Measurements from ENCODE around the gene POLRMT.
"Not testable (repeated sequence)": the region's sequence is repeated elsewhere in the genome, so short reads cannot be mapped to it uniquely, and the experiment has no call there.

POLRMT gene

DNA sequence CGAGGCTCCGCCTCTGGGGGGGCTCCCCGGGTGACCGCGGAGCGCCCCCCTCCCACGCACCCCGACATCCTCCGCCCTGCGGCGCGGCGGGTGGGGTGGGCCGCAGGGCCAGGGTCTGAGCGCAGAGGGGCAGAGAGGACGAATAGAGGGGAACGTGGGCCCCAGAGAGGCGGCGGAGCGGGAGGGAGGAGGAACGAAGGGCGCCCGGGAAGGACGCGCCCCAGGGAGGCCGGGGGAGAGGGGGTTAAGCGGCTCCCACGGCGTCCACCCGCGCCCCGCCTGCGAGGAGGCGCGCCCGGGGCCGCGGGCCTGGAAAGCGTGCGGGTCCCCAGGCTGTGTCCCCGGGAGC is 42.6 kb downstream of the POLRMT start:
- DNase-seq: no peak

DNA sequence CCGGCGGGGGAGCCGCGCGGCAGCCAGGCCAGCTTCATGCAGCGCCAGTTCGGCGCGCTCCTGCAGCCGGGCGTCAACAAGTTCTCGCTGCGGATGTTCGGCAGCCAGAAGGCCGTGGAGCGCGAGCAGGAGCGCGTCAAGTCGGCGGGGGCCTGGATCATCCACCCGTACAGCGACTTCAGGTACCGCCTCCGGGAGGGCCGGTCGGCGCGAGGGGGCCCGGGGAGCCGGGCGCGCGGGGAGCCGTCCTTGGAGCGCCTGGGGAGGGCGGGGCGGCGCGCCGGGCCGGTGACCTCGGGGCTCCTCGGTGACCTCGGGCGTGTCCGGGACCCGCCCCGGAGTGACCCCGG is 43.0 kb downstream of the POLRMT start:
- no peak for DNase-seq

DNA sequence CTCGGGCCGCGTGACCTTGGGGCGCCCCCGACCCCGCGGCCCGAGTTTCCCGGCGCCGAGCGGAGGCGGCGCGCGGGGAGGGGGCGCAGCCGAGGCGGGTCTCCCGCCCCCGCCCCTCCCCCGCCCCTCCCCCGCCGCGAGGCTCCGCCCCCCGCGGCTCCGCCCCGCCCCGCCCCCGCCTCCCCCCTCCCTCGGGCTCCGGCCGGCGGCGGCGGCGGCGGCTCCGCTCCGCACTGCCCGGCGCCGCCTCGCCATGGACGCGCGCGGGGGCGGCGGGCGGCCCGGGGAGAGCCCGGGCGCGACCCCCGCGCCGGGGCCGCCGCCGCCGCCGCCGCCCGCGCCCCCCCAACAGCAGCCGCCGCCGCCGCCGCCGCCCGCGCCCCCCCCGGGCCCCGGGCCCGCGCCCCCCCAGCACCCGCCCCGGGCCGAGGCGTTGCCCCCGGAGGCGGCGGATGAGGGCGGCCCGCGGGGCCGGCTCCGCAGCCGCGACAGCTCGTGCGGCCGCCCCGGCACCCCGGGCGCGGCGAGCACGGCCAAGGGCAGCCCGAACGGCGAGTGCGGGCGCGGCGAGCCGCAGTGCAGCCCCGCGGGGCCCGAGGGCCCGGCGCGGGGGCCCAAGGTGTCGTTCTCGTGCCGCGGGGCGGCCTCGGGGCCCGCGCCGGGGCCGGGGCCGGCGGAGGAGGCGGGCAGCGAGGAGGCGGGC is 43.5 kb downstream of the POLRMT start, which contains the start of gene HCN2:
HCN2 (plus strand) TSS at position 189 of the 703 bp plus-strand sequence; CDS start at position 254, 65 bp downstream.
- DNase-seq: no peak

DNA sequence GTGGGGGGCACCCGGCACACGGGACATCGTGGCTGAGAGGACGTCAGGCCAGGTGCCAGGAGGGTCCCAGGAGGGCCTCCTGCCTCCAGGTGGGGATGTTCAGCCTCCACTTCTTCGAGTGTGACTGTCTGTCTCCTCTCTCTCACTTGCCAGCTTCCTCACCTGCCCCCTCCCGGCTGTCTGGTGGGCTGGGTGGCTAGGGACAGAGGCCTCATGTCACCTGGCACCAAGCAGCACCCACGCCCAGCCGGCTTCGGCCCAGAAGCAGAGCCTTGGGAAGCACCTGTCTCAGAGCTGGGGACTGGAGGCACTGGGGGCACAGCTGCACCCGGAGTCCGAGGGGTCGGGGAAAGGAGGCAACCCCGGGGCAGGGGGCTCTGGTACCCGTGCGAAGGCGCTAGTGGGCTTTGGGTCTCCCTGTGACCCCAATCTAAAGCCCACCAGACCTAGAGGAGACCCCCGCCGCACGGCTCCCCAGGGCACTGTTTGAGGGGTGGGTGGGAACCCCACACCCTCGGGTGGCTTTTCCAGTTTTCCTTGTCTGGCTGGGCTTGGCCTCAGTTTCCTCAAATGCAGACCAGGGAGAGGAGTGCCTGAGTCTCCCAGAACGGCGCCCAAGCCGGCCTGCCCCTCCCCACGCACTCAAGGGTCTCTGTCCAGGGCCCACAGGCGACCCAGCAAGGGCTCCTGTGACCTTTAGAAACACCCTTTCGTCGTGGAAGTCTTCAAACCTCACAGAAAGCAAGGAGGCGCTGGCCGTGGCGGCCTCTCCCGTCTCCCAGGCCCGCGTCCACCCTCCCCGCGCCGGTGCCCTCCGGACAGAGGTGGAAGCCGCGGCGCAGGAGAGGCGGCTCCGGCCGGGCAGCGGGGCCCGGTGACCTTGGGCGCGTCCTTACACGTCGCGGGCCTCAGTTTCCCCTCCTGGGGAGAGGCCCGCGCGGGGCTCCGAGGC is 44.3 kb downstream of the POLRMT start:
- DNase-seq: no peak

DNA sequence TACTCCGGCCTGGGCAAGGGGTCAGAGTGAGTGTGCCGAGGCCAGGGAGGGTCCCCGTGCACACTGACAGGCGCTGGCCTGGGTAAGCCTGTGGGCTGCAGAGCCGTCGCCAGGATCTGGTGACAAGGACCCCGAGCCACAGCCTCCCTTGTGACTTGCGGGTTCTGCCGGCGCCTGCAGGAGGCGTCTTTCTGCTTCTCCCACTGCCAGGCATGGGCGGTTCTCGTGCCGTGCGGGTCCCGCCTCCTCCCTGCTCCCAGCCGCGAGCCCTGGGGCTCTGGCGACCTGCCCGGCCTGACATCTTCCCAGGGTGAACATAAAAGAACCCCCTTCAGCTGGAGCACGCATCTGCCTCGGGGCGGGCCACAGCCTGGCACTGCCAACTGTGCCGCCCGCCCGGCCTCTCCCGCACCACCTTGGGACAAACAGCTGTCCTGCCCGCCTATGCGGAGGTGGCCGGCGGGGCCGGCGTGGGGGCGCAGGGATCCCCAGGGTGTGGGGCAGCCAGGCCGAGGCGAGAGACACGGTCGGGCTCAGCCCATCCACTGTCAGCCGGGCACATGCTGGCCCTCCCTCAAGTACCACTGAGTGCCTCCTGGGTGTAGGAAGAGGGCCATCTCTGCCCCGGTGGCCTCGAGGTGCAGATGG is 45.1 kb downstream of the POLRMT start:
- peak; percentile 82 for DNase-seq

DNA sequence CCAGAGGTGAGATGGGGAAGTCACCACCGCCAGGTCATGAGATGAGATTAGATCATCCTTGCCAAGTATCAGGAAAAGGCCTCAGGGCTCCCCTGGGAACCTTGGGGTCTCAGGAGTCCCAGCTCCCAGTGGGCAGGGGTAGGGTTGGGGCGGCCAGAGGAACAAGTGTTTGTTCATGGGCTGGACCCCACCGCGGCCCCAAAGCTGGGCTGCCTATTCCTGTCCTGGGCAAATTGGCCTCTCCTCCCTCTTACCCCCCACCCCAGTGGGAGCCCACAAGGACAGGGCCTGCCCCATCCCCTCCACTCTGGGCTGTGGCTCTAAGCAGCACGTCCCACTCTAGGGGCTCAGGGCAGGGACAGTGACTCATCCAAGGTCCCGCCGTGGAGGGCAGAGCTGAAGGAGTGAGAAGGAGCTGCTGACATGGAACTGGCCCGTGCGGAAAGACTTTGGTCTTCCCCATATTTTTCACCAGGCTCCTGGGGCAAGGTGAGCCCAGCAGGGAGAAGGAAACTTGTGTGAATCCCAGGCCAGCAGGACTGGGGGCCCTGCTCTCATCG is 47.7 kb downstream of the POLRMT start:
- DNase-seq: no peak

DNA sequence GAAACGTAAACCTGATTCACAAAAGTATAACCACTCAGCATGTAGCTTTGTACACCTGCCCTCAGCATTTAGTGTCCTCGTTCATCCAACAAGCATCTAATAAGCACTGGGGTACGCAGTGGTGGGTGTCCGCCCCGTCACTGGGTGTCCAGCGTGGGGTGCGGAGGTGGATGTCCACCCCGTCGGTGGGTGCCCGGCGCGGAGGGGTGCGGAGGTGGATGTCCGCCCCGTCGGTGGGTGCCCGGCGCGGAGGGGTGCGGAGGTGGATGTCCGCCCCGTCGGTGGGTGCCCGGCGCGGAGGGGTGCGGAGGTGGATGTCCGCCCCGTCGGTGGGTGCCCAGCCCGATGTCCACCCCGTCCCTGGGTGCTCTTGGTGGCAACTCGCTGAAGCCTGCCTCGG is 48.2 kb downstream of the POLRMT start:
- not testable (repeated sequence) for DNase-seq

DNA sequence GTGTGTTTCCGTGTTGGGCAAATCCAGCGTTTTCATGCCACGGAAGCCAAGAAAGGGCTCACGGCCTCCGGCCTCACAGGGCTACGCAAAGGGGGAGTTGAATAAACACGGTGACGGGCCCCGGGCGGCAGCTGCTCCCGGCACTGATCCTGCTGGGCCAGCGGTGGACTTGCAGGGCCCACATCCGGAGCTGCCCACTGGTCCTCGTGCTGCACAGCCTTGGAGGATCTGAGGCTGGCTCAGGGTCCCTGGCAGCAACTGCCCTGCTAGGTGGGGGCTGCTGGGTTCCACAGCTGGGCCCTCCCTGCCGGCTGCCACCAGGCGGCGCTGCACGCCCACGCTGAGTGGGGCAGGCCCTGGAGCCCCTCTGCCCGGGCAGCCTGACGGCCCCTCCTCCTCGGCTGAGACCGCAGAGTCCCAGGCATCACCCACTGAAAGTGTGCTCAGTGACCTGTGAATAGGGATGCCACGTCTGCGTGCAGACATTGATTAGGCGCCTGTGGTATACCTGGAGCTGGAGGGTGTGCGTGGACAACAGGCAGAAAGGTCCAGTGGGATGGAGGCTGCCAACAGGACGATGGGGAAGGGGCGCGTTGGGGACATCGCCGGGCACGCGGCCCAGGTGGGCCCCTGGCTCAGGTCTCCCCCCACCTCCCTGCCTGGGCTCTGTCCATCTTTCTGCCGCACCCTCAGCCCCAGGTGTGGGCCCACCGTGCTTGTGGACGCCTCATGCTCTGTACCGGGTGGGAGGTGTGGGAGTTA is 48.9 kb downstream of the POLRMT start:
- DNase-seq: peak; percentile 62

DNA sequence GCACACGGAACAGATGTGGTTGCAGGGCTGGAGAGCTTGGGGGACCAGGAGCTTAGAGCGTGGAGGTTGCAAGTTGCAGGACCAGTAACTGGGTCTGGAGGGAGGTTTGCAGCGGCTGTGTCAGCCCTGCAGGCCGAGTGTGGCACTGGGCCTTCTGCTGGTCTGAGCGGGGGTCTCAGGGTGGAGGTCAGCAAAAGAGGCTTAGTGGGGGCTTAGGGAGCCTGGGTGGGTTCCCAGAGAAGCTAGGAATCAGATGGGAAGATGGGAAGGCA is 49.4 kb downstream of the POLRMT start:
- no peak for DNase-seq

DNA sequence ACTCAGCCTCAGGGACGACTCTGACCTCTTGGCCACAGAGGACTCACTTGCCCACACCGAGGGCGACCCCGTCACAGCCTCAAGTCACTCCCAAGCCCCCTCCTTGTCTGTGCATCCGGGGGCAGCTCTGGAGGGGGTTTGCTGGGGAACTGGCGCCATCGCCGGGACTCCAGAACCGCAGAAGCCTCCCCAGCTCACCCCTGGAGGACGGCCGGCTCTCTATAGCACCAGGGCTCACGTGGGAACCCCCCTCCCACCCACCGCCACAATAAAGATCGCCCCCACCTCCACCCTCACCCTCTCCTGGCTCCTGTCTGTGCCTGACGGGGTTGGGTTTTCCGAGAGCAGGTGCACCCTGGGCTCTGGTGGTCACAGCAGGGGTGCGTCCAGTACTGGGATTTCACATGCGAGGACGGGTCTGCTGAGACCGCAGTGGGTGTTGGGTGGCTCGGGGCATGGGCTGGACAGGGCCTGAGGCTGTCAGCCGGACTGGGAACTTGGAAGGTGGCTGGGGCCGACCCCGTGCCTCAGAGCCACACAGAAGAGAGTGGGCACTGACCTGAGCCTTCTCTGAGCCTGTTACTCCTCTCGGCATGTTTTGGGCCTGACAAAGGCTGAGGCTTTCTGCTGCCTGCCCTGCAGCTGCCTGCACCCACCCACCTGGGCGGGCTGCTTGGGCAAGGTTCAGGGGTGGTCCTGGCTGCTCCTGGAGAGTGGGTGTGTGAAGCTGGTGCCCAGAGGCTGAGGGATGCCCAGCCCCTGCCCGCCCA is 50.0 kb downstream of the POLRMT start:
- DNase-seq: no peak

DNA sequence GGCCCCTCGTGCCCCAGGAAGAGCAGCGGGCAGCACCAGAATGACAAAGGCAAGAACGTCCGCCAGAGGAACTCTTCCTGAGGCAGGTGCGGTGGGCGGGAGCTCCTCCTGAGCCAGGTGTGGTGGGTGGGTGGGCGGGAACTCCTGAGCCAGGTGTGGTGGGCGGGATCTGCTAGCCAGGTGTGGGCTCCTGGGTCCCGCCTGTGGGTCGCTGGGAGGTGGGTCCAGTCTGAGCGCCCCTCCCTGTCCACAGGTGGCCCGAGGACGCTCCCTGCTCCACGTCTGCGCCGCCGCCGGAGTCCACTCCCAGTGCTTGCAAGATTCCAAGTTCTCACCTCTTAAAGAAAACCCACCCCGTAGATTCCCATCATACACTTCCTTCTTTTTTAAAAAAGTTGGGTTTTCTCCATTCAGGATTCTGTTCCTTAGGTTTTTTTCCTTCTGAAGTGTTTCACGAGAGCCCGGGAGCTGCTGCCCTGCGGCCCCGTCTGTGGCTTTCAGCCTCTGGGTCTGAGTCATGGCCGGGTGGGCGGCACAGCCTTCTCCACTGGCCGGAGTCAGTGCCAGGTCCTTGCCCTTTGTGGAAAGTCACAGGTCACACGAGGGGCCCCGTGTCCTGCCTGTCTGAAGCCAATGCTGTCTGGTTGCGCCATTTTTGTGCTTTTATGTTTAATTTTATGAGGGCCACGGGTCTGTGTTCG is 50.7 kb downstream of the POLRMT start:
- no peak for DNase-seq

DNA sequence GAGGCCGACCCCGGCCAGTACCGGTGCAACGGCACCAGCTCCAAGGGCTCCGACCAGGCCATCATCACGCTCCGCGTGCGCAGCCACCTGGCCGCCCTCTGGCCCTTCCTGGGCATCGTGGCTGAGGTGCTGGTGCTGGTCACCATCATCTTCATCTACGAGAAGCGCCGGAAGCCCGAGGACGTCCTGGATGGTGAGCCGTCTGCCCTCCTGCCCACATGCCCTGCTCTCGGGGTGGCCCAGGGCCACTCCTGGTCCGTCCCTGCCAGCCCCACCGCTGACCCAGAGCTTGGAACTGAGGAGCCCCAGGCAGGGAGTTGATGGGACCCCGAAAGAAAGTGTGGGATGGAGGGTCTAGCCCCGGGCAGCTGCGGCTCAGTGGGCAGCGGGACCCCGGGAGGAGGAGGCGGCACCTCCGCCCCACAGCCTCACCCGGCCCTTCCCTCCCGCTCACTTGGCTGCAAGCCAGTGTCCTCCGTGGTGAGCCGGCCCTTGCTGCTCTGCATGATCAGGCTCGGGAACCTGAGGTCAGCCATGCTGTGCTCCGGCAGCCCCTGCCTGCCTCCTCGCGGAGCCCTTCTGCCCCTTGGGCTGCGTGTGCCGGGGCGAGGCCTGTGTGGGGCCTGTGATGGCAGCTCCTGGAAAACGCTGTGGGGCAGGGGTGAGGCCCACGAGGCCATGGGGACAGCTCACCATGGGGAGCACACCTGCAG is 51.8 kb downstream of the POLRMT start:
- no peak for DNase-seq

DNA sequence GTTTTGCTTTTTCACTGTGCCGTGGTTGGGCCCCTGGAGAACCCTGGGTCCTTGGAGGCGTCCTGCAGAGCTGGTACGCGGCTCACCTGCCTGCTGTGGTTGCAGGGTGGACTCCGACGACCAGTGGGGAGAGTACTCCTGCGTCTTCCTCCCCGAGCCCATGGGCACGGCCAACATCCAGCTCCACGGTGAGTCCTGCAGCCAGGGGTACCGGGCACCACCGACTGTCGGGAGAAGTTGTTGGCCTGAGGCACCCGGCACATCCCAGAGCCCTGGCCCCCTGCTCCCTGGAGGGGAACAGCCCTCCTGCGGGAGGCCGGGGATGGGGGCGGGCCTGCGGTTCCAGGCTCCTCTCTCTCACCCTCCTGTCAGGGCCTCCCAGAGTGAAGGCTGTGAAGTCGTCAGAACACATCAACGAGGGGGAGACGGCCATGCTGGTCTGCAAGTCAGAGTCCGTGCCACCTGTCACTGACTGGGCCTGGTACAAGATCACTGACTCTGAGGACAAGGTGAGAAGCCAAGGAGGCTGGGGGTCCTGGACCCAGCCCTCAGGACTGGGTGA is 53.0 kb downstream of the POLRMT start:
- no peak for DNase-seq

DNA sequence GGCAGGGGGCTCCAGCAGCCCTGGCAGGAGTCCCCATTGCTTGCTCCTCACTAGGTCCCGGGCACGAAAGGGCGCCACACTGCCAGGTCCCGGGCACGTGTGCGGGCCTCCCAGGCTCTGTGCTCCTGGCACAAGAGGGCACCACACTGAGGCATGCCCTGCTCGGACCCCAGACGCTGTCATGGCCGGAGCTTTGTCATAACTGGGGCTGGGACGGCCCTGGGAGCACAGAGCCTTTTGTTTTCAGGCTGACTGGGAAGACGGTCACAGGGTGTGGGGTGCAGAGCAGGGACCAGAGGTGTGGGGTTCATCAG is 53.5 kb downstream of the POLRMT start:
- no peak for DNase-seq

DNA sequence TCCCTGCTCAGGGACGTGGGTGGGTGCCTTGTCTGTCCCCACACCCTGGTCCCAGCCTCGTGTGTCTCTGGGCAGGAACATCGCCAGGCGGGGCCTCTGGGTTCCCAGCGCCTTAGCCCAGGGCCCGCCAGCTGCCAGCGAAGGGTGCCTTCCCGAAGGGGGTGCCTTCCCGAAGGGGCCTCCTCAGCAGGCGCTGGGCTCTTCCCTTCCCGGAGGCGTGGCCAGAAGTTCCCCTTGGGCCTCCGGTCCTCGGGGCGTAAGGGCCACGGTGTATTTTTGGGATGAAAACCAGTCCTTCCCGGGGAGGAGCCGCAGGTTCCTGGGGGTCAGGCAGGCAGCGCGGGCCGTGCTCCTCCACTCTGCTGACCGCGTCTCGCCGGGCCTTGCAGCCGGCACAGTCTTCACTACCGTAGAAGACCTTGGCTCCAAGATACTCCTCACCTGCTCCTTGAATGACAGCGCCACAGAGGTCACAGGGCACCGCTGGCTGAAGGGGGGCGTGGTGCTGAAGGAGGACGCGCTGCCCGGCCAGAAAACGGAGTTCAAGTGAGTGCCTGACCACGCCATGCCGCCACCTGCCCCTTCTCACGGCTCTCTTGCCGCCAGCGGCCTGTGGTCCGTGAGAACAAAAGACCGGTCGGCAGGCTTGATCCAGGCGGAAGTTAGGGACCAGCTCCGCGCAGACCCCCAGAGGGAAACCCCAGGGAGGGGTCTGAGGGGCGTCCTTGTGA is 54.1 kb downstream of the POLRMT start:
- DNase-seq: no peak

DNA sequence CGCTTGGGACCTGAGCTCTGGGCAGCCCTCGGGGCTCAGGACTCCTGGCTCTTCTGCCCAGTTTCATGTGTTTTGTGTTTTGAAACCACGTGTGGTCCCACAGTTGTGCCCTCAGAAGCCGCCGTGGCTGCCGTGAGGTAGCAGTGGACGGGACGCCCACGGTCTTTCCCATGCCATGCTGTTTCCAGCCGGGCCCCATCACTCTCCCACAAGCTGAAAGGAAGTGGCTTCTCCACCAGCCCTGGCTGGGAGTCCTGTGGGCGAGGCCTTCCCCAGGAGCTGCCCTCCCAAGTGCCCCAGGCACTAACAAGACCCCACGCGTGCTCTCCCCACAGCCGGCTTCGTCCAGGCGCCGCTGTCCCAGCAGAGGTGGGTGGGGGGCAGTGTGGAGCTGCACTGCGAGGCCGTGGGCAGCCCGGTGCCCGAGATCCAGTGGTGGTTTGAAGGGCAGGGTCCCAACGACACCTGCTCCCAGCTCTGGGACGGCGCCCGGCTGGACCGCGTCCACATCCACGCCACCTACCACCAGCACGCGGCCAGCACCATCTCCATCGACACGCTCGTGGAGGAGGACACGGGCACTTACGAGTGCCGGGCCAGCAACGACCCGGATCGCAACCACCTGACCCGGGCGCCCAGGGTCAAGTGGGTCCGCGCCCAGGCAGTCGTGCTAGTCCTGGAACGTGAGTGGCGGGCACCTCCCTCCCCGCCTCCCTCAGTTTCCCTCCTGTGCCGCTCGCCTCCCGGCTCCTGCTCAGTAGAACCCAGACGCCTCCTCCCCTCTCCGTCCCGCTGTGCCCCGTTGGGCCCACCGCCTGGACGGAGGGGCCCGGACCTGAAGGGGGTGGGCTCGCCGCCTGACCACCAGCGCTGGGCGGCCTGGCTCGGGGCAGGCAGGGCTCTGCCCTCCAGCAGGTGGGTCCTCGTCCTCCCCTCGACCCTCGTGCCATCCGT is 55.6 kb downstream of the POLRMT start:
- DNase-seq: no peak

DNA sequence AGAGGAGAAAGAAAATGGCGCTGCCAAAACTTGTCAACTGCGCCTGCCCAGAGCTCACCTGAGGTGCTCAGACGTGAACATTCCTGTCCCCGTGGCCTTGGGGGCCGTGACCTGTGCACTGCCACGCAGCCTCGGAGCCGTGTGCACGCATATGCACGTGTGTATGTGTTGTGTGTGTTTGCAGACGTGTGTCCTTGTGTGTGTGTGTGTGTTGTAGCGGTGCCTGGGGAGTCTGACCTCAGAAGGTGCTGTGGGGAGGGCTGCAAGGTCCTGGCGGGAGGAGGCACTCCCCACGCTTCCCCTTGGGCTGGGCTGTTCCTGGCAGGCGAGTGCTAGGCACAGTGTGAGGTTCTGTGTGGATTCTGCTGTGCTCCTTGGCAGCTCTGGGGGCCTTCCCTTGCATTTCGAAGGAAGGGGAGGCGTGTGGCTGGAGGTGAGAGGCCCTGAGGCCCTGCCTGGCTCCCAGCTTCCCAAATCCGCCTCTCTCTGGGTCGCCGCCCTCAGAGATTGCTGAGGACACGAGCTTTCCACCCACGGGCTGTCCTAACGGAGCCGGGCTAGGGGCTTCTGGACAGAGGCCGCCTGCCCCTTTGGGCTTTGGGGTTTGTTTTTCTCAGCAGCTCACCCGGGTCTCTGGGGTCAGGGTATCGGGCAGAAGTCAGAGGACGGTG is 56.4 kb downstream of the POLRMT start:
- no peak for DNase-seq
